GM12872 (cell line): ENCODE measurements around the gene ST6GALNAC4.

ENCODE experiments used
- TF ChIP-seq, protein P1 (sequence below): IDR thresholded peaks from 3 replicates; pipeline ENCODE4 v1.5.1; 2011; ENCODE audit warnings: low read depth, mild to moderate bottlenecking, low read length, moderate library complexity; ENCODE audit not compliant: insufficient read depth

The ST6GALNAC4 gene

DNA sequence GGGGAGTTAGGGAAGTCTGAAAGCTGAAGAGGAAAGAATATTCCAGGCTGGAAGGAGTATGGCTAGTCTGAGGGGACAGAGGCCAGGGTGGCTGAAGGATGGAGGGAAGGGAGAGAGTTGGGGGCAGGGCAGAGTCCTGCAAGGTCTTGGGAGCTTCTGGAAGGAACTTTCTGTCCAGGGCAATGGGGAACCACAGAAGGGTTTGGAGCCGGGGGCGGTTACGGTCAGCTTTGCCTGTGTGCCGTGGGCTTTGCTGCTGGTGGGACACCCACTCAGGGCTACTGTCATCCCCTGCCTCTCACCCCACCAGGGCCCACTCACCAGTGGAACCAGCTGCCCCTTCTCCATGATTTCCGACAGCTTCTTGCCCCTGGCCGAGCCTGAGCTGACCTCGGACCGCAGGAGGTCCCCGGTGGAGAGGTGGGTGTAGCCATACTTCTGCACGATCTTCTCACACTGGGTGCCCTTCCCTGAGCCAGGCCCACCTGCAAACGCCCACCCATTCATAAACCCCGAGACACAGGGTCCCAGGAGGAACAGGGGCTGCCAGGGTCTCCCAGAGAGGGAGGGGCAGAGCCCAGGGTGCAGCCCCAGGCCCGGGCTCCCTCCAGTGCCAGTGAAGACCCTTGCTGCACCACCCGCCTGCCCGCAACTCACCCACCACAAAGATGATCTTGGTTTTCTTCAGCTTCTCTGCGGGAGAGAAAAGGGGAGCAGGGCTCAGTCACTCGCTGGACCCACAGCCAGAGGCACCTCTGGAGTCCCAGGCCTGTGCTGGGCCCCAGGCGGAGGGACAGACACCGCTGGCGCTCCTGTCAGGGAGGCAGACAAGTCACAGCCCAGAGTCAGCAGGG, 44.2 kb downstream of the ST6GALNAC4 start:
- TF ChIP-seq, protein P1, sequence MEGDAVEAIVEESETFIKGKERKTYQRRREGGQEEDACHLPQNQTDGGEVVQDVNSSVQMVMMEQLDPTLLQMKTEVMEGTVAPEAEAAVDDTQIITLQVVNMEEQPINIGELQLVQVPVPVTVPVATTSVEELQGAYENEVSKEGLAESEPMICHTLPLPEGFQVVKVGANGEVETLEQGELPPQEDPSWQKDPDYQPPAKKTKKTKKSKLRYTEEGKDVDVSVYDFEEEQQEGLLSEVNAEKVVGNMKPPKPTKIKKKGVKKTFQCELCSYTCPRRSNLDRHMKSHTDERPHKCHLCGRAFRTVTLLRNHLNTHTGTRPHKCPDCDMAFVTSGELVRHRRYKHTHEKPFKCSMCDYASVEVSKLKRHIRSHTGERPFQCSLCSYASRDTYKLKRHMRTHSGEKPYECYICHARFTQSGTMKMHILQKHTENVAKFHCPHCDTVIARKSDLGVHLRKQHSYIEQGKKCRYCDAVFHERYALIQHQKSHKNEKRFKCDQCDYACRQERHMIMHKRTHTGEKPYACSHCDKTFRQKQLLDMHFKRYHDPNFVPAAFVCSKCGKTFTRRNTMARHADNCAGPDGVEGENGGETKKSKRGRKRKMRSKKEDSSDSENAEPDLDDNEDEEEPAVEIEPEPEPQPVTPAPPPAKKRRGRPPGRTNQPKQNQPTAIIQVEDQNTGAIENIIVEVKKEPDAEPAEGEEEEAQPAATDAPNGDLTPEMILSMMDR = no peak

DNA sequence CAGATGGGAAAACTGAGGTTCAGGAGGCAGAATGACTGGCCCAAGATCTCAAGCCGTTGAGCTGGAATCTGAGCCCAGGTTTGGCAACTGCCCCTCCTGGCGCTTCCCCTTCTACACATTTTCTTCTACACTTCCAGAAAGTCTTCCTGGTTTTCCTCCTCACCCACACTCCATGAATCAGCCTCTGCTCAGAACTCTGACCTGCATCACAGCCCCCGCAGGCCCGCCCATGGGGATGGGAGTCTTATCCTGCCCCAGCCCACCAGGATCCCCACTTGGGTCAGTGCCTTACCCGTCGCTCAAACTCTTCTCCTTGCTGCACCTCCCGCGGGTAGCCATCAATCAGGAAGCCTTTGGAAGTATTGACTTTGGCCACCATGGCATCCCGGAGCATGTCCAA, 45.3 kb downstream of the ST6GALNAC4 start:
- TF ChIP-seq, protein P1 = no peak

DNA sequence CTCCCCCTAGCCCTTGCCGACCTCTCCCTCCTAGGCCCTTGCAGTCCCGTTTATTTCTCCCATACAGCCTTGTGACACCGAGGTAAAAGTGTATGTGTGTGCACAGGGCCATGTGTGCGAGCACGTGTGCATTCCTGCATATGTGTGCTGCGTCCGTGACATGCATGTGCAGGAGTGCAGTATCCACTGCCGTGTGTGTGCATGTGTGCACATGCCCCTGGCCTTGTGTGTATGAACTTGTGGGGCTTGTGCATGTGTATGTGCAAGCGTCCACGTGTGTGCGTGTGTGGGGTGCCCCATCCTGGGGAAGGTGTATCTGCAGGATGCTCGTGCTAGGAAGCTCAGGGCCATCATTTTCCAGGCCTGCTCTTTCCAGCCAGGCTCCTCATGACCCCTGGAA, 46.0 kb downstream of the ST6GALNAC4 start:
- TF ChIP-seq, protein P1 = no peak

DNA sequence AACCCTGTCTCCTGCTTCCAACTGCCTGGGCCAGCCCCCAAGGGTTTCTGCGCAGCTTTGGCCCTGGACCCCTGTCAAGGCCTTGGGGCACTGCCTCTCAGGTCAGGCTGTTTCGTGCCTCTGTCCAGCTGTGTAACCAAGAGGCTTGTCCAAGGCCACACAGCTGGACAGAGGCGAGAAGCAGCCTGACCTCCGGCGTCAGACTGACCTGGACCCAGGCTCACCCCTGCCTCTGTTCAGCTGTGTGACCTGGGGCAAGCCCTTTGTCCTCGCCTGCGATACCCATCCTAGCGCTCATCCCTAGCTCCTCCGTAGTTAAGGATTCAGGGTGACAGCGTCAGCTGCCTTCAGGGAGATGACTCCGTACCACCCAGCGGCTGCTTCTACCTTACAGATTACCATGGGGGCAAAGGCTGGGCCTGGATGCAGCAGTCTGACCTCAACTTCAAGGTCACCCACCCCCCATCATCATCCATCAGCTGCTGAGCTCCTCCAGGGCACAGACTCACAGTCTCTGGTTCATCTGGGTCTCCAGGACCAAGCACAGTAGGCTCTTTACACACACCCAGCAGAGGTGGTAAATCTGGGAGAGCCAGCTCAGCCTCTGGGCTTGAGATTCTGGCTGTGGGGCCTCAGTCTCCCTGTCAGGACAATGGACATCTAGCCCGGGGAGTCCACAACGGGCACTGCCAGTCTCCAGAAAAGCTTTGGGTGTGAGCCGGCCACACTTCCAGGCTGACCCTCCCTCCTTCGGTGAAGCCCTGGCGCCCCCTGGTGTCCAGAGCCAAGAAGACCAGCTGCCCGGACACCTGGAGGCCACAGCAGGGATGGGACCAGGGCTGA, 47.3 kb downstream of the ST6GALNAC4 start:
- TF ChIP-seq, protein P1 = peak; percentile 92

DNA sequence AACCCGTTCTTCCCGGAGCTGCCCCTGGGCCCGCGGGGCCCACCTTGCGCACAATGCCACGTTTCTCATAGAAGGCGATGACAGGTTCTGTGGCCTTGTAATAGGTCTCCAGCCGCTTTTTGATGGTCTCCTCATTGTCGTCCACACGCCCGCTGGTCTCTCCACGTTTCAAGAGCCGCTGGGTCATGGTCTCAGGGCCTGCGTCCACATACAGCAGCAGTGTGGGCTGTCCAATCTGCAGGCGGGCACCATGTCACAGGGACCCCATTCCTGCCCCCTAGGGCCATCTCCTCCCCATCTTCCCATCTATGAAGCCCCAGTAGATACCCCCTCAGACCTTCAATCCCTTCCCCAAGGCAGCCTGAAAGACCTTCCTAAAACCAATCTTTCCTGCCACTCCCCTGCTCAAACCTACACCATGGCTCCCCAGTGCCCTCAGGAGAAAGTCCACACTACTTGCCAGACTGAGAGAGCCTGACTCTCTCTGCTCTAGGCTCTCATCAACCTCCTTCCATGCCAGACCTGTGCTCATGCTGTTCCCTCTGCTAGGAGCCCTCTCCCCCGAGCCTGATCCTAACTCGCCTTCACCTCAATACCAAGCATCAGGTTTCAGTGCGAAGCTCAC, 48.5 kb downstream of the ST6GALNAC4 start:
- TF ChIP-seq, protein P1 = no peak

DNA sequence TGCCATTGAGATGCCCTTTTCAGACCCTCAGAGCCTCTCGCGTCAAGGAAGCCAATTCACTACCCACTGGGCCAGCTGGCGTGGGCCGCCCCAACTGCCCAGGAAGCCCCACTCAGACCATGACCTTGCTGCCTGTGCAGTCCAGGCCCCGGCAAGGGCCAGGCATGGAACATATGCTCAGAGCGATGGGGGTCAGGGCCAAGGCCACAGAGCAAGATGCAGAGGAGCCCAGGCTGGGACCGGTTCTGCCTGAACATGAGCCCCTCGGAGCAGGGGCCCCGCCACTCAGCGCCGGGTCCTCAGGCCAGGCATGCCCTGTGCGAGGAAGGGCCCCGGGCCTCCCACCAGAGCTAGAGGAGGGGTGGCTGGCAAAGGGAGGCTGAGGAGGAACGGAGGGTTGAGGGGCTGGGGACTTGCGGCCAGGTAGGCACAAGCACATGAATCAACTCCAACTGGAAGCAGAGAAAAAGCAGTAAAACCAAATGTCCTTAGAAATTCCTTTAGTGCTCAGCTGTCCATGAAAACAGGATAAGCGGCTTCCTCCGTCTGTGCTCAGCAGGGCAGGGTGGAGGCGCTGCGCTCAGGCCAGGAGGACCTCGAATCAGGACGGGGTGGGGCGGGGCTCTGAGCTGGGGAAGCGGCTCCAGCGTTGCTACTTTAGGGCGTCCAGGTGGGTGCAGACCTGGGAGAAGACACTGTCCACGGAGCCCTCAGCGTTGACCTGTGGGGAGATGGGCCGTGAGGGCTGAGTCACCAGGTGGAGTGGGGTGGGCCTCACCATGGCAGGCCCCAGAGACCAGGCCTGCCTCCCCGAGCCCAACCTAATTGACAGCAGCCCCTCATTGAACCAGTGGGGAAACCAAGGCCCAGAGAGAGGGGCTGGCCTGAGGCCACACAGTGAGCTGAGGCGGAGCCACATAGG, 49.2 kb downstream of the ST6GALNAC4 start:
- TF ChIP-seq, protein P1 = no peak
